Endodermal cell (in vitro differentiated cells): ENCODE results near the gene LMAN1L. TPM values are rescaled to one million over a fixed set of nuclear protein-coding genes. Genes with fewer than 3 reads are reported as not detected.

Experiments
- DNase-seq: peaks from one replicate; pipeline ENCODE4 v3.0.0-alpha.2; 2017
- H3K27ac ChIP-seq: 2 replicates; pipeline ENCODE4 v1.5.1; 2013; ENCODE audit warnings: mild to moderate bottlenecking, low read depth, low read length, moderate library complexity
- H3K27me3 ChIP-seq: 2 replicates; pipeline ENCODE4 v1.6.1; 2013; ENCODE audit warnings: mild to moderate bottlenecking, low read length, moderate library complexity; ENCODE audit not compliant: insufficient read depth, control insufficient read depth, poor library complexity, severe bottlenecking
- H3K36me3 ChIP-seq: 2 replicates; pipeline ENCODE4 v1.7.0; 2013; ENCODE audit warnings: mild to moderate bottlenecking, low read length, moderate library complexity; ENCODE audit not compliant: control insufficient read depth, insufficient read depth
- H3K4me1 ChIP-seq: one replicate; pipeline ENCODE4 v1.7.0; 2013; ENCODE audit warnings: low read length; ENCODE audit not compliant: control insufficient read depth, insufficient read depth
- H3K4me3 ChIP-seq: 2 replicates; pipeline ENCODE4 v1.5.1; 2013; ENCODE audit warnings: mild to moderate bottlenecking, low read length, moderate library complexity
- H3K9ac ChIP-seq: 2 replicates; pipeline ENCODE4 v1.6.1; 2013; ENCODE audit warnings: mild to moderate bottlenecking, low read length, moderate library complexity; ENCODE audit not compliant: poor library complexity, severe bottlenecking; ENCODE audit errors: extremely low read depth
- H3K9me3 ChIP-seq: 2 replicates; pipeline ENCODE4 v1.6.1; 2013; ENCODE audit warnings: mild to moderate bottlenecking, low read length, moderate library complexity; ENCODE audit not compliant: control insufficient read depth
- H3K27ac Mint-ChIP-seq: 2 replicates; pipeline ENCODE4 v1.8.0; 2020; ENCODE audit warnings: mixed read lengths
- H3K27me3 Mint-ChIP-seq: 2 replicates; pipeline ENCODE4 v1.8.0; 2021; ENCODE audit warnings: mild to moderate bottlenecking, mixed read lengths; ENCODE audit not compliant: insufficient read depth
- H3K36me3 Mint-ChIP-seq: 2 replicates; pipeline ENCODE4 v1.8.0; 2020; ENCODE audit warnings: low read depth, mixed read lengths
- H3K4me1 Mint-ChIP-seq: 2 replicates; pipeline ENCODE4 v1.8.0; 2020; ENCODE audit warnings: mixed read lengths
- H3K4me3 Mint-ChIP-seq: 2 replicates; pipeline ENCODE4 v1.8.0; 2020; ENCODE audit warnings: mild to moderate bottlenecking, moderate library complexity, mixed read lengths
- H3K9me3 Mint-ChIP-seq: 2 replicates; pipeline ENCODE4 v1.8.0; 2020; ENCODE audit warnings: mild to moderate bottlenecking, mixed read lengths
- CTCF ChIP-seq: fragments of 200-600 bp; sonication (generic); conservative IDR thresholded peaks from 2 replicates; pipeline ENCODE4 v1.5.0; 2021; ENCODE audit warnings: antibody characterized with exemption, mild to moderate bottlenecking
- WGBS, 2 experiments: methylation state at CpG; one replicate each; pipeline versions ENCODE4 v1.1.5 to v1.1.7; 2013; ENCODE audit warnings: missing lambda C conversion rate in 2 of 2, mixed read lengths in 1 of 2; ENCODE audit not compliant: insufficient coverage in 1 of 2, insufficient read length in 1 of 2; 5-methylcytosine and 5-hydroxymethylcytosine counted together
- total RNA-seq, 2 donors: library from RNA; stranded (reverse); fragmentation: NEBNext Ultra II Directional in 1 of 2; extraction: Animal tissue kit (Norgen Biotek cat#: 25700) in 1 of 2; gene quantifications; 2 replicates in 1 of 2; 3 replicates in 1 of 2; pipeline ENCODE4 v1.2.1, GENCODE V29; 2021

The LMAN1L gene
- total RNA-seq, 2 donors from 2014 or later = not detected

DNA sequence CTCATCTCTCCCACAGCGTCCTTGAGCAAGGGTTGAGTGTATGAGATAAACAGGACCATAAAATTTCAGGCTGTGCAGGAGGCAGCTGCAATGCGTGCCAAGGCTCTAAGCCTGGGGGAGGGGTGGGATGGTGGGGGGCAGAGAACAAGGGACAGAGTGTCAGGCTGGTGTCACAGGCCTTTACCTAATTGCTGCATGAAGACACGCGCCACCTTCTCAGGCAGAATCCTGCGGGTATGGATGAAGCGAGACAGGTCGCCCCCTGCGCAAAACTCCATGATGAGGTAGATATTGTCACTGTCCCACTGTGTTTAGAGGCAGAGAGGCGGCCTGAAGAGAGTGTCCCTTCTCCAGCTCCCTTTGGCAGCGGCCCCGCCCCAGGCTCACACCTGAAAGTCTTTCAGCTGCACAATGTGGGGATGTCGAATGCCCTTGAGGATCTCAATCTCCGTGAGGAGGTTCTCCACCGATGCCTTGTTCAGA is 29.3 kb downstream of the LMAN1L start:
- no peak for DNase-seq
- Histone ChIP-seq H3K36me3 (peaks cover 9% of the 10 kb centered on the region), H3K27me3 (no peaks in the 10 kb centered on the region), H3K27ac (no peak overlapping the region), H3K9ac (peak overlapping the region; percentile 68), H3K4me1 (no peaks in the 10 kb centered on the region), H3K4me3 (peak overlapping the region; percentile 91), H3K9me3 (no peaks in the 10 kb centered on the region)
- Mint-ChIP-seq H3K27me3 (no peaks in the 10 kb centered on the region), H3K36me3 (peaks cover 31% of the 10 kb centered on the region), H3K27ac (peak overlapping the region; percentile 96), H3K9me3 (no peaks in the 10 kb centered on the region), H3K4me3 (peak overlapping the region; percentile 85), H3K4me1 (peaks cover 23% of the 10 kb centered on the region)
- no peak for TF ChIP-seq CTCF
- WGBS, 2 experiments = 86 to 91% methylated on average over 13 to 14 of the region's 14 CpGs

DNA sequence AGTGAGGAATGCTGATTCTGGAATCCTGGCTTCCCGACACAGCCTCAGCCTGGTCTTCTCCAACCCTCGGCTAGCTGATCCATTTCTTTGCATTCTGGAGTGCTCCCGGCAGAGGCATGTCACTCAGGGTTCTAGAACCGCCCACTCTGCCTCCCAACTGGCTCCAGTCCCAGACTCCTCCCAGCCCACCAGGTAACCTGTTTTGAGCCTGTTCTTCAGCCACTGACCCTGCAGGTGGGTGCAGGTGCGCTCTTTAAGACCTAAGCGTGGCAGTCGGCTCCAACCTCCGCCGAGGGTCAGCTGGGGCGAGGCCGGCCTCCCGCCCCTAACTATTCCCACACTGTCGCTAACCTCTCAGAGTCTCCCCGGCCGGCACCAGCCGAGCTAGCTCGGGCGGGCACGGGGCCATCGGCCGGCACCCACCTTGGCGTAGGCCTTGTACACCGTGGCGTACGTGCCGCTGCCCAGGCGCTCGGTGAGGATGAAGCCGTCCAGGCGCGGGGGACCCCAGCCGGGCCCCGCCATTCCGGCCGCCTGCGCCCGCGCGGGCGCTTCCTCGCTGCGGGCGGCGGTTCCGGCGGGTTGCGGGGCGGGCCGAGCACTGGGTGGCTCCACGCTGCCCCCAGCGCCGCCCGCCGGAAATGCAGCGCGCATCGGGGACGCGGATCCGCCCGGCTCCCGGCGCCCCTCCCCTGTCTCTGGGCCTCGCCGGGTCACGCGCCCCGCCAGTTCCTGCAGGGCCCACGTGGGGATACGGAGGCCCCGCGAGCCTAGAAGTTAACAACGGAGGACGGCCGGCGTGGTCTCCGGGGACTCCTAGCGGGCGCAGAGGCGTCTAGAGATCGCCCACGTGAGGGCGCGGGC is 30.2 kb downstream of the LMAN1L start, which contains the start of gene ULK3:
ULK3 (minus strand) TSS at position 576 of the 864 bp plus-strand sequence; CDS start at position 525, 51 bp downstream.
- DNase-seq = peak; percentile 96
- Histone ChIP-seq H3K36me3 (peaks cover 9% of the 10 kb centered on the region), H3K27ac (peak within 1 kb of the TSS; percentile 88), H3K9ac (peak within 1 kb of the TSS; percentile 68), H3K27me3 (no peaks in the 10 kb centered on the region), H3K9me3 (no peaks in the 10 kb centered on the region), H3K4me1 (no peaks in the 10 kb centered on the region), H3K4me3 (peak within 1 kb of the TSS; percentile 91)
- WGBS, 2 experiments = 0 to 1% methylated on average over 34 to 84 of the region's 84 CpGs
- Mint-ChIP-seq H3K27ac (peak within 1 kb of the TSS; percentile 96), H3K4me1 (peaks cover 23% of the 10 kb centered on the region), H3K4me3 (peak within 1 kb of the TSS; percentile 85), H3K36me3 (peaks cover 34% of the 10 kb centered on the region), H3K9me3 (no peaks in the 10 kb centered on the region), H3K27me3 (no peaks in the 10 kb centered on the region)
- peak; percentile 82 for TF ChIP-seq CTCF

DNA sequence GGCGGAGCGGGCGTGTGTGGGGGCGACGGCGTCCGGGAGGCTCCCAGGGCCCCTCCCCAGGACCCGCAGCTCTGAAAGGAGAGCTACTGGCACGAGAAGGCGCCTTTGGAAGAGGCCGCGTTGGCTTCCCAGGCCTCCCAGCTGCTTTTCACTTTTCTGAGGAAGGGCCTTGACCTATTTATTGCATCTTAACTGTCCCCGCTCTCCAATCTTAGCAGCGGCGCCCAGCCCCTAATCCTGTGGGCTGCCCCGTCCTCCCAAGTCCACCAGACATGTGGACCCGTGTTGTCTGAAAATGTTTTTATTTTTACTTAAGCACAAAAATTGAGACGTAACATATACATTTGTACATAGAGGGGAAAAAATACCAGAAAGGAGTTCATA is 30.8 kb downstream of the LMAN1L start:
- Mint-ChIP-seq H3K4me3 (peak overlapping the region; percentile 85), H3K27ac (peak overlapping the region; percentile 92), H3K4me1 (peaks cover 23% of the 10 kb centered on the region), H3K27me3 (no peaks in the 10 kb centered on the region), H3K9me3 (no peaks in the 10 kb centered on the region), H3K36me3 (peaks cover 40% of the 10 kb centered on the region)
- H3K36me3 ChIP-seq = peaks cover 11% of the 10 kb centered on the region
- no peak for DNase-seq
- 20 to 30% methylated on average over 5 to 17 of the region's 18 CpGs for WGBS, 2 experiments
- H3K9ac ChIP-seq = peak overlapping the region; percentile 67
- no peaks in the 10 kb centered on the region for H3K27me3 ChIP-seq
- no peaks in the 10 kb centered on the region for H3K9me3 ChIP-seq
- H3K4me1 ChIP-seq = no peaks in the 10 kb centered on the region
- TF ChIP-seq CTCF = no peak
- peak overlapping the region; percentile 91 for H3K4me3 ChIP-seq
- H3K27ac ChIP-seq = peak overlapping the region; percentile 88
